ENCODE measurements around the gene CCL8.

CCL8 gene

DNA sequence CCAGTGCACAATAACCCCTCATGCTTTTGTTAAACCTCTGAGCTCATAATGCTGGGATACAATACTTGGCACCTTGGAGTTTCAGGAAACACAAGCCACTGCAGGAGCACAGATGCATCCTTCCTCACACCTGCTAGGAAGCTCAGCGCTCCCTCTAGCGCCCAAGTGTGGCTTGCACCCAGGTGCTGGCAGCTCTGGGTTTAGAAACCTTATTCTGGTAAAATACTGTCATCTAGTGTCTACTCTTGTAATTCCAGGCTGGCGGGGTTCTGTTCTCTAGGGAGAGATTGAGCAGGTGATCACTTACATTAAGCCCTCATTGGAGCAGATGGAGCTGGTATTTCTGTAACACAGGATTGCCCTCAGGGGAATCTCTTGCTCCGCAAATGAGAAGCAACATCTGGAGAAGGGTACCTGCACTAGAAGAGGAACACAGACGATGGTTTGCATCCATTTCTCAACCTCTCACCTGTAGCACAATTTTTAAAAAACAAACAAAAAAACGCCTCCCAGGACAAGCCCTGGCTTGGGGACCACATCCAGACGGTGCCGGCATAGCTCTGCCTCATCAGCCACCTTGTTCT is 42.3 kb downstream of the CCL8 start:
- in situ Hi-C loops (cut with MboI; ENCODE audit: low pct_unique_long_range_greater_than_20kb, low sequenced_read_pairs, unreplicated experiment), result loop anchor here (10.0 kb wide), 1 partner anchor 167 kb away; no protein-coding TSS in a partner anchor
- TF ChIP-seq, protein P1, sequence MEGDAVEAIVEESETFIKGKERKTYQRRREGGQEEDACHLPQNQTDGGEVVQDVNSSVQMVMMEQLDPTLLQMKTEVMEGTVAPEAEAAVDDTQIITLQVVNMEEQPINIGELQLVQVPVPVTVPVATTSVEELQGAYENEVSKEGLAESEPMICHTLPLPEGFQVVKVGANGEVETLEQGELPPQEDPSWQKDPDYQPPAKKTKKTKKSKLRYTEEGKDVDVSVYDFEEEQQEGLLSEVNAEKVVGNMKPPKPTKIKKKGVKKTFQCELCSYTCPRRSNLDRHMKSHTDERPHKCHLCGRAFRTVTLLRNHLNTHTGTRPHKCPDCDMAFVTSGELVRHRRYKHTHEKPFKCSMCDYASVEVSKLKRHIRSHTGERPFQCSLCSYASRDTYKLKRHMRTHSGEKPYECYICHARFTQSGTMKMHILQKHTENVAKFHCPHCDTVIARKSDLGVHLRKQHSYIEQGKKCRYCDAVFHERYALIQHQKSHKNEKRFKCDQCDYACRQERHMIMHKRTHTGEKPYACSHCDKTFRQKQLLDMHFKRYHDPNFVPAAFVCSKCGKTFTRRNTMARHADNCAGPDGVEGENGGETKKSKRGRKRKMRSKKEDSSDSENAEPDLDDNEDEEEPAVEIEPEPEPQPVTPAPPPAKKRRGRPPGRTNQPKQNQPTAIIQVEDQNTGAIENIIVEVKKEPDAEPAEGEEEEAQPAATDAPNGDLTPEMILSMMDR (IDR thresholded peaks at IDR 0.05; ENCODE audit: extremely low read depth, insufficient read depth, missing control alignments), result peak; percentile 100
- DNase-seq (ENCODE audit: low spot score), result peak; percentile 81

DNA sequence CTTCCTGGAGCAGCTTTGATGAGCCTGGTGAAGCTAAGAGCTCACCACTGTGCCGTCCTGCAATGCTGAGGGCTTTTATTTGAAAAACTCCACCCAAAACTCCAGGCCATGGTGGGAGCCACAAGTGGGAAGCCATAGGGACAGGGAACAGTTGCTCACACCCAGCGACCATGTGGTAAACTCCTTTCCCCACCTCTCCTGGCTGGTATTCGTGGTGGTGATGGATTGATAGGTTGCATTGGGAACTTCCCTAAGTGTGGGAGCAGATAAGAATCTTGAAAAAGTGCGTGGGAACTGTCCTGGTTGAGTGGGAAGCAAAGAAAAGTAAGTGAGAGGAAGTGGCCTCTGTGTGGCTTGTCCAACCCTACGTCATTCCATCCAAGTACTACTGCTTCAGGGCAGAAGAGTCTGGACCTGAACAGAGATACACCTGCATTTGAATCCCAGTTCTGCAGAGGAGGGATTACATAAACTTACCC is 44.0 kb downstream of the CCL8 start, which contains the start of gene CCL1:
Gene CCL1, minus strand, starts transcription at position 51 of the 479 bp plus-strand sequence. CDS start 72 bp downstream, outside the sequence.
- in situ Hi-C loops (cut with MboI; ENCODE audit: low pct_unique_long_range_greater_than_20kb, low sequenced_read_pairs, unreplicated experiment), result loop anchor here (10.0 kb wide), 1 partner anchor 168 kb away; no protein-coding TSS in a partner anchor
- TF ChIP-seq, protein P1 (IDR thresholded peaks at IDR 0.05; ENCODE audit: extremely low read depth, insufficient read depth, missing control alignments), result no peak
- no peak for DNase-seq (ENCODE audit: low spot score)

DNA sequence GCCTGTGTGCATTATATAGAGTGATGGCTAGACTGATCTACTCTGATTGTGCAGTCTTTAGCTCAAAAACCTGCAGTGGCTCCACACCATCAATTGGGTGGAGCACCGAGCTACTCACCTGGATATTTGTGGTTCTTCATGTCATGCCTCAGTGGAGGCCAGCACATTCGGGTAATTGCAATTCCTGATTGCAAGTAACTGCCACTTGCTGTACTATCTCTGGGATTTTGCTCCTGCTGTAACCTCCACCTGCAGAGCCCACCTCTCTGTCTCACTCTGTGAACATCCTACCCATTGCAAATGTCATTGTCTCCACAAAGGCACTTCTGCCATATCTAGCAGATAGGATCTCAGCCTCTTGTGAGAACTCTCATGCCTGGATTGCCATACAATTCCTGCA is 45.5 kb downstream of the CCL8 start:
- no peak for DNase-seq (ENCODE audit: low spot score)
- TF ChIP-seq, protein P1 (IDR thresholded peaks at IDR 0.05; ENCODE audit: extremely low read depth, insufficient read depth, missing control alignments), result no peak
- in situ Hi-C loops (cut with MboI; ENCODE audit: low pct_unique_long_range_greater_than_20kb, low sequenced_read_pairs, unreplicated experiment), result loop anchor here (10.0 kb wide), 1 partner anchor 170 kb away; no protein-coding TSS in a partner anchor

GRCh38 chr17:34365340-34365739 is 46.1 kb downstream of the CCL8 start:
- in situ Hi-C loops (cut with MboI; ENCODE audit: low pct_unique_long_range_greater_than_20kb, low sequenced_read_pairs, unreplicated experiment), result loop anchor here (10.0 kb wide), 1 partner anchor 171 kb away; no protein-coding TSS in a partner anchor
- TF ChIP-seq, protein P1 (IDR thresholded peaks at IDR 0.05; ENCODE audit: extremely low read depth, insufficient read depth, missing control alignments), result no peak
- no peak for DNase-seq (ENCODE audit: low spot score)

GRCh38 chr17:34366010-34366409 is 46.8 kb downstream of the CCL8 start:
- DNase-seq (ENCODE audit: low spot score), result no peak
- TF ChIP-seq, protein P1 (IDR thresholded peaks at IDR 0.05; ENCODE audit: extremely low read depth, insufficient read depth, missing control alignments), result no peak
- in situ Hi-C loops (cut with MboI; ENCODE audit: low pct_unique_long_range_greater_than_20kb, low sequenced_read_pairs, unreplicated experiment), result loop anchor here (10.0 kb wide), 1 partner anchor 171 kb away; no protein-coding TSS in a partner anchor

- TF ChIP-seq, protein P1 (IDR thresholded peaks at IDR 0.05; ENCODE audit: extremely low read depth, insufficient read depth, missing control alignments), result no peak
- in situ Hi-C loops (cut with MboI; ENCODE audit: low pct_unique_long_range_greater_than_20kb, low sequenced_read_pairs, unreplicated experiment), result loop anchor here (10.0 kb wide), 1 partner anchor 172 kb away; no protein-coding TSS in a partner anchor
- no peak for DNase-seq (ENCODE audit: low spot score)
Measured at GRCh38 chr17:34366529-34367107, 47.4 kb downstream of the CCL8 start.
